ENCODE measurements around the gene SYT6. TPM values are rescaled to one million over a fixed set of nuclear protein-coding genes. Genes with fewer than 3 reads are reported as not detected.

Gene SYT6
- total RNA-seq, 1 experiment from 2014 or later, result 54.2 TPM

- POLR2A ChIA-PET, result no interaction called here
- Mint-ChIP-seq H3K4me1 (peaks cover 11% of the 10 kb centered on the region), H3K27me3 (ENCODE audit: low read depth) (peaks cover 77% of the 10 kb centered on the region), H3K27ac (no peak overlapping the region), H3K4me3 (no peak overlapping the region), H3K36me3 (no peaks in the 10 kb centered on the region), H3K9me3 (no peaks in the 10 kb centered on the region)
- no peak for DNase-seq (ENCODE audit: low spot score)
- CTCF ChIA-PET, result interaction anchor here (1.0 kb wide), 1 partner anchor 18 kb away, joined by 3 read pairs; no protein-coding TSS in a partner anchor
- ATAC-seq, result no peak
- TF ChIP-seq ATF6 (CRISPR knock-in tag; IDR thresholded peaks at IDR 0.05), result no peak
- TF ChIP-seq JAZF1 (CRISPR knock-in tag; IDR thresholded peaks at IDR 0.05), result no peak
- TF ChIP-seq ZMAT4 (CRISPR knock-in tag; IDR thresholded peaks at IDR 0.05), result no peak
- TF ChIP-seq ZNF396 (CRISPR knock-in tag; IDR thresholded peaks at IDR 0.05; ENCODE audit: borderline replicate concordance), result no peak
These were observed 47.8 kb upstream of the SYT6 start for GRCh38 chr1:114201486-114201885.

- DNase-seq (ENCODE audit: low spot score) (no peak), ATAC-seq (no peak)
- Mint-ChIP-seq H3K9me3 (no peaks in the 10 kb centered on the region), H3K27ac (no peak overlapping the region), H3K4me1 (peaks cover 12% of the 10 kb centered on the region), H3K4me3 (no peak overlapping the region), H3K27me3 (ENCODE audit: low read depth) (peaks cover 94% of the 10 kb centered on the region), H3K36me3 (no peaks in the 10 kb centered on the region)
- CTCF ChIA-PET, result interaction anchor here (0.6 to 1.1 kb wide), 2 partner anchors 83 to 222 kb away, joined by 4 read pairs; no protein-coding TSS in a partner anchor
- POLR2A ChIA-PET, result no interaction called here
- no peak for TF ChIP-seq ZNF423 (CRISPR knock-in tag; IDR thresholded peaks at IDR 0.05)
- no peak for TF ChIP-seq ARID4B (CRISPR knock-in tag; IDR thresholded peaks at IDR 0.05; ENCODE audit: borderline replicate concordance)
- TF ChIP-seq RELA (CRISPR knock-in tag; IDR thresholded peaks at IDR 0.05; ENCODE audit: borderline replicate concordance), result no peak
- TF ChIP-seq STAT6 (CRISPR knock-in tag; conservative IDR thresholded peaks at IDR 0.05; ENCODE audit: low read depth), result no peak
- no peak for TF ChIP-seq ZNF219 (CRISPR knock-in tag; IDR thresholded peaks at IDR 0.05; ENCODE audit: borderline replicate concordance)
- TF ChIP-seq TCF7 (CRISPR knock-in tag; IDR thresholded peaks at IDR 0.05; ENCODE audit: low read depth), result no peak
- TF ChIP-seq RORB (CRISPR knock-in tag; IDR thresholded peaks at IDR 0.05), result no peak
- no peak for TF ChIP-seq ATF1 (CRISPR knock-in tag; IDR thresholded peaks at IDR 0.05)
- TF ChIP-seq ZNF317 (CRISPR knock-in tag; IDR thresholded peaks at IDR 0.05; ENCODE audit: borderline replicate concordance, low read depth), result no peak
- no peak for TF ChIP-seq ZNF121 (CRISPR knock-in tag; IDR thresholded peaks at IDR 0.05)
- no peak for TF ChIP-seq ZNF138 (CRISPR knock-in tag; conservative IDR thresholded peaks at IDR 0.05)
- no peak for TF ChIP-seq ATF6 (CRISPR knock-in tag; IDR thresholded peaks at IDR 0.05)
- no peak for TF ChIP-seq SOX15 (CRISPR knock-in tag; IDR thresholded peaks at IDR 0.05)
- TF ChIP-seq ZBTB43 (CRISPR knock-in tag; IDR thresholded peaks at IDR 0.05), result no peak
- no peak for TF ChIP-seq MYBL2 (CRISPR knock-in tag; IDR thresholded peaks at IDR 0.05)
- TF ChIP-seq FOXP4 (CRISPR knock-in tag; IDR thresholded peaks at IDR 0.05), result no peak
- no peak for TF ChIP-seq TEAD4 (CRISPR knock-in tag; IDR thresholded peaks at IDR 0.05)
These were observed 45.4 kb upstream of the SYT6 start for GRCh38 chr1:114199017-114199594.
